ENCODE results near the gene TMEM82. TPM values are rescaled to one million over a fixed set of nuclear protein-coding genes. Genes with fewer than 3 reads are reported as not detected.

Gene TMEM82
- polyA plus RNA-seq, 5 donors, result 0.06 to 0.16 (median 0.16) TPM; not detected in 2

DNA sequence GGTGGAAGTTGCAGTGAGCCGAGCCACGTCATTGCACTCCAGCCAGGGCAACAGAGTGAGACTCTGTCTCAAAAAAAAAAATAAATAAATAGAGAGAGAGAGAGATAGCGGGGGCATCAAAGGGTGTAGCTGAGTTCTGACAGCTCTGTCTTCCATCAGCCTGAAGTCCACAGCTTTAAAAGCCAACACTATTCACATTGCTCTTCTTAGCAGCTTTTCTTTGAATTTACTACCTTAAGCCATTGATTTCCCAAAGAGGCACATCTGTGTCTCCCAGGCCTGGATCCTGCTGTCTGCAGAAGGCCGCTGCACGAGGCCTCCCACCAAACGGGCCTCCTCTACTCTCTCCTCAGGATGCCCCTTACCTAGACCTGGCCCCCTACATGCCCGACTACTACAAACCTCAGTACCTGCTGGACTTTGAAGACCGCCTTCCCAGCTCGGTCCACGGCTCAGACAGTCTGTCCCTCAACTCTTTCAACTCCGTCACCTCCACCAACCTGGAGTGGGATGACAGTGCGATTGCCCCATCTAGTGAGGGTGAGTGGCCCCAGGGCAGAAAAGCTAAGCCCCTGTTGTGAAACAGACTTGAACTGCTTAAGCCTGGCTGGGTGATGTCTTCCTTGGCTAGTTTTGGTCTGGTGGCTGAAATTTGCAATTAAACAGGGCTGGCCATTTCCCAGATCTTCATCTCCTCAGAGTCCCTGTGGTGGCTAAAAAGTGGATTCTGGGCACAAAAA lies 22.7 kb upstream of the TMEM82 start:
- DNase-seq, result no peak

GRCh38 chr1:15720861-15721260 lies 21.4 kb upstream of the TMEM82 start:
- DNase-seq, result no peak

- no peak for DNase-seq
These were observed 19.9 kb upstream of the TMEM82 start for GRCh38 chr1:15722411-15722810.

GRCh38 chr1:15722836-15723532 lies 19.3 kb upstream of the TMEM82 start:
- no peak for DNase-seq

DNA sequence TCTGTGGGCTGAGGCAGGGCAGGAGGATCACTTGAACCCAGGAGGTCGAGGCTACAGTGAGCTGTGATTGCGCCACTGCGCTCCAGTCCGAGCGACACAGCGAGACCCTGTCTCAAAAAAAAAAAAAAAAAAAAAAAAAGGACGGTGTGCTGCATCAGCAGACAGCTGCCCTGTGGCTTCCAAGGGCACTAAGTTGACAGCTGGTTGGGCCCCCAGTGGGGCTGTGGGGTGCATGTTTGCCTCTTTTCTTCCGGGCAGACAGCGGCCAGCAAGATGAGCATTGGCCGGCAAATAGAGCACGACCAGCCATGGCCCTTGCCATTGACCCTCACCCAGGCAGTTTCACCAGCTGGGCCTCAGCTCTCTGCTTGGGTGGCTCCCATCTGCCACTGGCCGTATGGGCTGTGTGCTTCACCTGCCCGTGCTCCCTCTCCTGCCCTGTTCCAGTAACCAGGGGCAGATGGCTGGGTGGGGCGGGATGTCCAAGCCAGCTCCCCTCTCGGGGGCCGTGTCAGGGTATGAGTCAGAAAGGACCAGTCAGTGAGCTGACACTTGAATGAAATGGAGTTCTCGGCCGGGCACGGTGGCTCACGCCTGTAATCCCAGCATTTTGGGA lies 18.6 kb upstream of the TMEM82 start:
- no peak for DNase-seq

DNA sequence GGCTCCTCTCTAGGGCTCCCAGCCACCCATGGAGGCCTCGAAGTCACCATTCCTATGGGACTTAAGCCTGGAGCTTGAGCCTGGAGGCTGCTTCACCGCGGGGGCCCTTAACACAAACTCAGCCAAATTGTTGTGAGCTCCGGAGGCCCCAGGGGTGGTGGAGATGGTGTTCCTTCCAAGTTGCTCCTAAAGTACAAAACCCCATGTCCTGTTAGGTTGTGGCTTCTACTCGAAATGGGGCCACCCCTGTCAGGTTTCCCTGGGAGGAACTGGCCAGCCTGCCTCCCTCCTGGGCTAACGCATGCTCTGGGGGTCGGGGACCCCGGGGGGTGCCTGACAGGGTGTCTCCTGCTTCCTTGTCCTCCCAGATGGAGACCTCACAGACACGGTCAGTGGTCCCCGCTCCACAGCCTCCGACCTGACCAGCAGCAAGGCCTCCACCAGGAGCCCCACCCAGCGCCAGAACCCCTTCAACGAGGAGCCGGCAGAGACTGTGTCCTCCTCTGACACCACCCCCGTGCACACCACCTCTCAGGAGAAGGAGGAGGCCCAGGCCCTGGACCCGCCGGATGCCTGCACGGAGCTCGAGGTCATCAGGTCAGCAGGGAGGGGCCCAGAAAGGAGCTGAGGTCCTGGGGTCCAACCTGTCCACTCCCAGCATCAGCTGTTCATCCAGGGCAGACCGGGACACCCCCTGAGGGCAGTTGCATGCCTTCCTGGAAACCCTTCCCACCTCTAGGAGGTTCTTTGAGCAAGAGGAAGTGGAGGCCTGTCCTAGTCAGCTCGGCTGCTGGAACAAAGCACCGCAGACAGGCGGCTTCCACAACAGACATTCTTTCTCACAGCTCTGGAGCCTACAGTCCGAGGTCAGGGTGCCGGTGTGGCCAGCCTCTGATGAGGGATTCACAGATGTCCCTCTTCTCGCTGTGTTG lies 17.1 kb upstream of the TMEM82 start:
- no peak for DNase-seq

DNA sequence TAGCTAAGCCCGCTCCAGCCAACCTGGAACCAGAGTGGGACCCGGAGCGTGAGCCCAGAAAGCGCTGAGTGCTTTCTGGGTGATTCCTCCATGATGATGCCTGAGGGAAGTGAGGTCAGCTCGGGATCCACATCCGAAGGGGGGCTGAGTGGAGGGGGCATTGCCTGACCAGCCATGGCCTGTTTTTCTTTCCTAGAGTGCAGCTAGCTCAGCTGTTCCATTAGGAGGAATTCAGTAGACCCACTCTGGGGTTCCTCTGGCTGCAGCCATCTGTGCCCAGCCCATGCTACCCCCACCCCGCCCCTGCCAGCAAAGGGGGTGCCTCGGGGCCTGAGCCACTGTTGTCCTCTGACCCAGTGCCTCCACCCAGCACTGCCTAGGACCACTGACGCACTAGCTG lies 15.8 kb upstream of the TMEM82 start:
- DNase-seq, result no peak

DNA sequence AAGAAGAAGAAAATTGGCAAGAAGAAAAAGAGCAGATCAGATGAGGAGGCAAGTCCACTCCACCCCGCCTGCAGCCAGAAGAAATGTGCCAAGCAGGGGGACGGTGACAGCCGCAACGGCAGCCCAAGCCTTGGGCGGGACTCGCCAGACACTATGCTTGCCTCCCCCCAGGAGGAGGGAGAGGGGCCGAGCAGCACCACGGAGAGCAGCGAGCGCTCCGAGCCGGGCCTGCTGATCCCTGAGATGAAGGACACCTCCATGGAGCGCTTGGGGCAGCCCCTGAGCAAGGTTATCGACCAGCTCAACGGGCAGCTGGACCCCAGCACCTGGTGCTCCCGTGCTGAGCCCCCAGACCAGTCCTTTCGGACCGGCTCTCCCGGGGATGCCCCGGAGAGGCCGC lies 15.3 kb upstream of the TMEM82 start:
- DNase-seq, result no peak

GRCh38 chr1:15727424-15727823 lies 14.9 kb upstream of the TMEM82 start:
- DNase-seq, result no peak

- no peak for DNase-seq
These were observed 14.3 kb upstream of the TMEM82 start for GRCh38 chr1:15727866-15728534.

DNA sequence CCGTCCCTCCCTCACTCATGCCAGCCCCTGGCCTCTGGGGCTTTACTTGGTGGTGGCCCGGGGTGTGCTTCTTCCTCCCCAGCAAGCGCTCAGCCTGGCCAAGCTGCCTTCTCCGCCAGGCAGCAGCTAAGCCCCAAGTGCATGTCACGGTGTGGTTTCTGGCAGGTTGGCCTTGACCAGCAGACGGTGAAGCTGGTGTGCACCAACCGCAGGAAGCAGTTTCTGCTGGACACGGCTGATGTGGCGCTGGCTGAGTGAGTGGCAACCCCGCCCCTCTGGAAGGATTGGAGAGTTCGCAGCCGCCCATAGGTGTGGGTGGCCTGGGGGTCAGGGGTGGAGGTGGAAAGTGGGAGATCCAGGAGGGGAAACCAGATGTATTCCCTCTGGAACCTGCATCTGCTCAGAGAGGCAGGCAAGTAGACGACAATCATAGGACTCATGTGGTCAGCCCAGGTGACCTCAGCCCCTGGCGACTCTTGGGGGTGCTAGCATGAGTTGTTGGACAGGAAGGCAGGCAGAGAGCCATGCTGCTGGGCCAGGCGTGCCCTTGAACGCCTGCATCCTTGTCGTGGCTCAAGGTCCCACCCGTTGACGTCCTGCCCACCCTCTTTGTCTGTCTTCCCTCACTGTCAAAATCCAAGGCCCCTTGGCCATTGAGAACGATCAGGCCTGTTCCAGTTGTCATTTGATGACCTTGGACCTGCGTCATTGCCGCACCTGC lies 13.2 kb upstream of the TMEM82 start:
- DNase-seq, result no peak

- DNase-seq, result no peak
These were observed 11.9 kb upstream of the TMEM82 start for GRCh38 chr1:15730423-15730822.

DNA sequence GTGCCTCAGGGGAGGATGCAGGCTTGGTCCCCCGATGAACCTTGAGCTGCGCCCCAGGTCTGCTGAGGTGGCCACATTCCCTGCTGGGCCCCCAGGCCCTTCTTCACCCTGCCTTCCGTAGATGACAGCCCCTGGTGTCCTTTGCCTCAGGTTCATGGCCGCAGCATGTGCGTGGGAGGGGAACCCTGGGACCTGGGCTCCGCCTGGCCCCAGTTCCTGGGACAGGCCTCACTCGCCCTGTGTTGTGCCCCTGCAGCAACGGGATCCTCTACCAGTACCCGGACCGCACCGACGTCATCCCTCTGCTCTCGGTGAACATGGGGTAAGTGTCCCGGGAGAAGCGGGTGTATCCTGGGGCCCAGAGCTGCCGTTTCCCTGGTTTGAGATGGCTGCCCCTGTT lies 11.4 kb upstream of the TMEM82 start:
- DNase-seq, result no peak

DNA sequence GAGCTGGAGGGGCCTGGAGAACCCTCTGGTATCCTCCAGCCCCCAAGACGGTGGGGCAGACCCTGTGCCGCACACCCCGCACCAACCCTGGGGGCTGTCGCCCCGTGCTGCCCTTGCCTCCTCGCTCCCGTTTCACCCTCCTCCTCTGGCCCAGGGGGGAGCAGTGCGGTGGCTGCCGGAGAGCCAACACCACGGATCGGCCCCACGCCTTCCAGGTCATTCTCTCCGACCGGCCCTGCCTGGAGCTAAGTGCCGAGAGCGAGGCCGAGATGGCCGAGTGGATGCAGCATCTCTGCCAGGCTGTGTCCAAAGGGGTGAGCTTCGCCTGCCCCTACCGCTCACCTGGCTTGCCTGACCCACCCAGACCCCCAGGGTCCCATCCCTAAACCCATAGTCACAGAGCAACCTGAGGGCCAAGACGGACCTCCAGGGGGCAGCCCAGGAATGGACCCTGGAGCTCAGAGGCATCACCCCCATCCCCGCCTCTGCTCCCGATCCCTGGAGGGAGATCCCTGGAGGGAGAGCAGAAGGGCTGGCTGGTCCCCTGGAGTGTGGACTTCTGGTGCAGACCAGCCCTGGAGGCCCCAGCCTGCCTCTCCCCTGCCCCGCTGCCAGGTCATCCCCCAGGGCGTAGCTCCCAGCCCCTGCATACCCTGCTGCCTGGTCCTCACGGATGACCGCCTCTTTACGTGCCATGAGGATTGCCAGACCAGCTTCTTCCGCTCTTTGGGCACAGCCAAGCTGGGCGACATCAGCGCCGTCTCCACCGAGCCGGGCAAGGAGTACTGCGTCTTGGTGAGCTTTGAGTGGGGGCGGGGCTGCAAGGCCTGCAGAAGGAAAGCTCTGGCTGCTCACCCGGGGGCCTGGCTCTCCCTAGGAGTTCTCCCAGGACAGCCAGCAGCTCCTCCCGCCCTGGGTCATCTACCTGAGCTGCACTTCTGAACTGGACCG lies 10.3 kb upstream of the TMEM82 start:
- no peak for DNase-seq

GRCh38 chr1:15732686-15733081 lies 9.6 kb upstream of the TMEM82 start:
- DNase-seq, result no peak

- DNase-seq, result no peak
These were observed 9.0 kb upstream of the TMEM82 start for GRCh38 chr1:15733218-15733725.

GRCh38 chr1:15733726-15734226 lies 8.5 kb upstream of the TMEM82 start:
- DNase-seq, result no peak

DNA sequence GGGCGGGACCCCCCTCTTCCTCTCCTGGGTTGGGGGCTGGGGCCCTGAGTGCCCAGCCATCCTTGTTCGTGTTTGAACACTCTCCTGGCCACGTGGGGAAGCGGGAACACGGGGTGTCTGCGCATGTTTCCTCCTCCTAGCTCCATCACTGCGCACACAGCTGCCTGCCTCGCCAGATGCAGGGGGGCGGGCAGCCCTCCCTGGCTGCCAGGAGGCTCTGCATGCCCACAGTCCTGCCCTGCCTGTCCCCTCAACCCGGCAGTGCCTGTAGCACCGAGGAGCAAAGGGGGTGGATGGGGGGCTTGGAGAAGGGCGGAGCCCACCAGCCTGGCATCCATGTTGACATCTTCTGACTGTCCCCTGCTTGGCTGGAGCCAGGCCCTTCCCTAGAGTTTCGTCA lies 8.0 kb upstream of the TMEM82 start:
- DNase-seq, result no peak

- no peak for DNase-seq
These were observed 7.4 kb upstream of the TMEM82 start for GRCh38 chr1:15734901-15735300.

Data from right lung (tissue), 5 donors.